SJCRH30 (cell line): ENCODE data around the gene PLAGL2. TPM values are rescaled to one million over a fixed set of nuclear protein-coding genes. Genes with fewer than 3 reads are reported as not detected.
"Not testable (repeated sequence)": the region's sequence is repeated elsewhere in the genome, so short reads cannot be mapped to it uniquely, and the experiment has no call there.

Experiments used
- DNase-seq, 2 experiments: peaks; one replicate each; pipeline ENCODE4 v3.0.0-alpha.2; 2015 to 2020
- H3K27ac ChIP-seq: fragments of 250-450 bp; sonication (Bioruptor Pico); 2 replicates; pipeline ENCODE4 v1.5.1; 2020; ENCODE audit warnings: mild to moderate bottlenecking, moderate library complexity
- H3K27me3 ChIP-seq: fragments of 250-450 bp; sonication (Bioruptor Pico); 2 replicates; pipeline ENCODE4 v1.5.1; 2020; ENCODE audit warnings: mild to moderate bottlenecking, moderate library complexity
- H3K36me3 ChIP-seq: fragments of 250-450 bp; sonication (Bioruptor Pico); 2 replicates; pipeline ENCODE4 v1.5.1; 2020; ENCODE audit warnings: mild to moderate bottlenecking, moderate library complexity
- H3K4me1 ChIP-seq: fragments of 250-450 bp; sonication (Bioruptor Pico); 2 replicates; pipeline ENCODE4 v1.5.1; 2020; ENCODE audit warnings: mild to moderate bottlenecking, moderate library complexity
- H3K4me3 ChIP-seq: fragments of 250-450 bp; sonication (Bioruptor Pico); 2 replicates; pipeline ENCODE4 v1.5.1; 2020; ENCODE audit warnings: mild to moderate bottlenecking, moderate library complexity
- H3K9me3 ChIP-seq: fragments of 250-450 bp; sonication (Bioruptor Pico); replicated peaks from 2 replicates; pipeline ENCODE4 v1.5.1; 2020; ENCODE audit warnings: mild to moderate bottlenecking, moderate library complexity
- total RNA-seq: library from RNA; depleted of rRNA; stranded (reverse); fragments of >200 nt; shearing (Covaris generic); gene quantifications from 2 replicates; pipeline ENCODE4 v1.2.3, GENCODE V29; 2014

PLAGL2 gene
- total RNA-seq, 1 experiment from 2014 or later = 21.5 TPM

GRCh38 chr20:32188376-32189122 lies 19.0 kb downstream of the PLAGL2 start:
- Histone ChIP-seq H3K4me1 (no peaks in the 10 kb centered on the region), H3K27ac (no peak overlapping the region), H3K36me3 (peaks cover 12% of the 10 kb centered on the region; the same call in 1 of the 2 replicates), H3K9me3 (no peaks in the 10 kb centered on the region), H3K4me3 (no peak overlapping the region), H3K27me3 (no peaks in the 10 kb centered on the region)
- DNase-seq = no peak

- Histone ChIP-seq H3K36me3 (no peaks in the 10 kb centered on the region; the same call in 1 of the 2 replicates), H3K9me3 (no peaks in the 10 kb centered on the region), H3K4me1 (no peaks in the 10 kb centered on the region), H3K4me3 (no peak overlapping the region), H3K27ac (no peak overlapping the region), H3K27me3 (no peaks in the 10 kb centered on the region)
- no peak for DNase-seq
Observed at GRCh38 chr20:32186506-32186905, 21.0 kb downstream of the PLAGL2 start.

GRCh38 chr20:32184961-32185603 lies 22.5 kb downstream of the PLAGL2 start:
- no peak for DNase-seq
- no peak overlapping the region for H3K4me3 ChIP-seq
- no peaks in the 10 kb centered on the region for H3K9me3 ChIP-seq
- no peak overlapping the region for H3K27ac ChIP-seq
- no peaks in the 10 kb centered on the region for H3K36me3 ChIP-seq
- no peaks in the 10 kb centered on the region for H3K4me1 ChIP-seq
- H3K27me3 ChIP-seq = no peaks in the 10 kb centered on the region

GRCh38 chr20:32183947-32184635 lies 23.5 kb downstream of the PLAGL2 start:
- Histone ChIP-seq H3K27ac (no peak overlapping the region), H3K36me3 (no peaks in the 10 kb centered on the region), H3K27me3 (no peaks in the 10 kb centered on the region), H3K9me3 (no peaks in the 10 kb centered on the region), H3K4me3 (no peak overlapping the region), H3K4me1 (no peaks in the 10 kb centered on the region)
- no peak for DNase-seq

- H3K27ac ChIP-seq = no peak overlapping the region
- no peaks in the 10 kb centered on the region for H3K9me3 ChIP-seq
- DNase-seq = no peak
- H3K4me1 ChIP-seq = no peaks in the 10 kb centered on the region
- H3K36me3 ChIP-seq = no peaks in the 10 kb centered on the region
- no peak overlapping the region for H3K4me3 ChIP-seq
- H3K27me3 ChIP-seq = no peaks in the 10 kb centered on the region
Observed at GRCh38 chr20:32181606-32182005, 25.9 kb downstream of the PLAGL2 start.

- Histone ChIP-seq H3K27ac (no peak overlapping the region), H3K9me3 (no peaks in the 10 kb centered on the region), H3K36me3 (no peaks in the 10 kb centered on the region), H3K4me1 (no peaks in the 10 kb centered on the region), H3K27me3 (no peaks in the 10 kb centered on the region), H3K4me3 (no peak overlapping the region)
- no peak for DNase-seq
Observed at GRCh38 chr20:32179934-32180333, 27.6 kb downstream of the PLAGL2 start.

- H3K4me3 ChIP-seq = no peak overlapping the region
- no peaks in the 10 kb centered on the region for H3K36me3 ChIP-seq
Observed at GRCh38 chr20:32179515-32179914, 28.0 kb downstream of the PLAGL2 start.

GRCh38 chr20:32177696-32178095 lies 29.8 kb downstream of the PLAGL2 start:
- H3K4me3 ChIP-seq, H3K9me3 ChIP-seq, H3K4me1 ChIP-seq, H3K36me3 ChIP-seq, H3K27me3 ChIP-seq, H3K27ac ChIP-seq, DNase-seq: not testable (repeated sequence)

More at GRCh38 chr20:32179515-32179914, 28.0 kb downstream of the PLAGL2 start:
- H3K27me3 ChIP-seq = no peaks in the 10 kb centered on the region
- H3K9me3 ChIP-seq = no peaks in the 10 kb centered on the region
- no peak for DNase-seq
- H3K4me1 ChIP-seq = no peaks in the 10 kb centered on the region
- H3K27ac ChIP-seq = no peak overlapping the region

GRCh38 chr20:32168184-32168910 lies 39.2 kb downstream of the PLAGL2 start:
- DNase-seq = peak; percentile 33 to 70
- peaks cover 8% of the 10 kb centered on the region for H3K4me1 ChIP-seq
- no peaks in the 10 kb centered on the region for H3K27me3 ChIP-seq
- no peak overlapping the region for H3K4me3 ChIP-seq
- H3K9me3 ChIP-seq = no peaks in the 10 kb centered on the region
- peaks cover 11% of the 10 kb centered on the region; the same call in 1 of the 2 replicates for H3K36me3 ChIP-seq
- no peak overlapping the region for H3K27ac ChIP-seq

- no peaks in the 10 kb centered on the region for H3K9me3 ChIP-seq
- DNase-seq = no peak
- H3K36me3 ChIP-seq = peaks cover 15% of the 10 kb centered on the region
- peaks cover 8% of the 10 kb centered on the region for H3K4me1 ChIP-seq
- no peaks in the 10 kb centered on the region for H3K27me3 ChIP-seq
- no peak overlapping the region for H3K4me3 ChIP-seq
- H3K27ac ChIP-seq = no peak overlapping the region
Observed at GRCh38 chr20:32167552-32167951, 40.0 kb downstream of the PLAGL2 start.

GRCh38 chr20:32165836-32166545 lies 41.6 kb downstream of the PLAGL2 start:
- Histone ChIP-seq H3K4me3 (no peak overlapping the region), H3K27ac (no peak overlapping the region), H3K9me3 (no peaks in the 10 kb centered on the region), H3K4me1 (peaks cover 8% of the 10 kb centered on the region), H3K36me3 (peaks cover 31% of the 10 kb centered on the region), H3K27me3 (no peaks in the 10 kb centered on the region)
- no peak for DNase-seq

GRCh38 chr20:32164984-32165735 lies 42.4 kb downstream of the PLAGL2 start:
- Histone ChIP-seq H3K4me1 (peaks cover 8% of the 10 kb centered on the region), H3K36me3 (peaks cover 35% of the 10 kb centered on the region), H3K27me3 (no peaks in the 10 kb centered on the region), H3K9me3 (no peaks in the 10 kb centered on the region), H3K27ac (no peak overlapping the region), H3K4me3 (no peak overlapping the region)
- no peak for DNase-seq

GRCh38 chr20:32163951-32164350 lies 43.6 kb downstream of the PLAGL2 start:
- Histone ChIP-seq H3K36me3 (peaks cover 47% of the 10 kb centered on the region), H3K27me3 (no peaks in the 10 kb centered on the region), H3K4me1 (peaks cover 8% of the 10 kb centered on the region), H3K27ac (no peak overlapping the region), H3K4me3 (no peak overlapping the region), H3K9me3 (no peaks in the 10 kb centered on the region)
- DNase-seq = no peak

- H3K36me3 ChIP-seq = peaks cover 52% of the 10 kb centered on the region
Observed at GRCh38 chr20:32162351-32162750, 45.2 kb downstream of the PLAGL2 start.

More at GRCh38 chr20:32162351-32162750, 45.2 kb downstream of the PLAGL2 start:
- no peaks in the 10 kb centered on the region for H3K27me3 ChIP-seq
- H3K27ac ChIP-seq = no peak overlapping the region
- no peak overlapping the region for H3K4me3 ChIP-seq
- no peaks in the 10 kb centered on the region for H3K4me1 ChIP-seq
- H3K9me3 ChIP-seq = no peaks in the 10 kb centered on the region
- no peak for DNase-seq
